HPDE6-E6E7 (cell line): ENCODE results near the gene PALLD.

ENCODE experiments used
- DNase-seq: peaks from one replicate; pipeline ENCODE4 v3.0.0; 2011; ENCODE audit warnings: missing footprints; ENCODE audit errors: extremely low spot score

Gene PALLD

GRCh38 chr4:168852933-168853713 lies 356.3 kb downstream of the PALLD start:
- DNase-seq, result no peak

- DNase-seq, result no peak
These were observed 356.9 kb downstream of the PALLD start for GRCh38 chr4:168853770-168854169.

- DNase-seq, result no peak
These were observed 357.6 kb downstream of the PALLD start for GRCh38 chr4:168854350-168854921.

GRCh38 chr4:168856312-168856711 lies 359.5 kb downstream of the PALLD start:
- DNase-seq, result no peak

- no peak for DNase-seq
These were observed 360.2 kb downstream of the PALLD start for GRCh38 chr4:168857009-168857408.

- no peak for DNase-seq
These were observed 360.9 kb downstream of the PALLD start for GRCh38 chr4:168857546-168858314.

- no peak for DNase-seq
These were observed 362.2 kb downstream of the PALLD start for GRCh38 chr4:168859100-168859499.

- DNase-seq, result no peak
These were observed 363.2 kb downstream of the PALLD start for GRCh38 chr4:168859888-168860694.

GRCh38 chr4:168860827-168861226 lies 364.0 kb downstream of the PALLD start:
- no peak for DNase-seq

- DNase-seq, result no peak
These were observed 367.1 kb downstream of the PALLD start for GRCh38 chr4:168863719-168864647.

GRCh38 chr4:168864821-168865541 lies 368.1 kb downstream of the PALLD start:
- no peak for DNase-seq

- DNase-seq, result no peak
These were observed 369.0 kb downstream of the PALLD start for GRCh38 chr4:168865854-168866253.

- DNase-seq, result no peak
These were observed 369.8 kb downstream of the PALLD start for GRCh38 chr4:168866635-168867034.

GRCh38 chr4:168867128-168867527 lies 370.3 kb downstream of the PALLD start:
- no peak for DNase-seq

- DNase-seq, result peak; percentile 27
These were observed 371.4 kb downstream of the PALLD start for GRCh38 chr4:168868044-168868781.

- DNase-seq, result no peak
These were observed 371.9 kb downstream of the PALLD start for GRCh38 chr4:168868802-168869201.

GRCh38 chr4:168870004-168870403 lies 373.2 kb downstream of the PALLD start:
- DNase-seq, result no peak

- DNase-seq, result no peak
These were observed 374.8 kb downstream of the PALLD start for GRCh38 chr4:168871632-168872031.

- DNase-seq, result no peak
These were observed 377.2 kb downstream of the PALLD start for GRCh38 chr4:168874083-168874482.
